GM23248 (cell line): ENCODE measurements around the gene CHN1.

Experiments used
- EZH2 ChIP-seq: fragments of 200-600 bp; sonication (generic); IDR thresholded peaks from 2 replicates; pipeline ENCODE4 v1.6.1; 2018; ENCODE audit warnings: antibody characterized with exemption, mild to moderate bottlenecking; ENCODE audit not compliant: insufficient read depth, poor library complexity, severe bottlenecking
- EZH2phosphoT487 ChIP-seq: fragments of 200-600 bp; sonication (generic); IDR thresholded peaks from 2 replicates; pipeline ENCODE4 v1.6.1; 2018; ENCODE audit warnings: antibody characterized with exemption, moderate library complexity, mild to moderate bottlenecking, low read depth; ENCODE audit not compliant: insufficient read depth

- TF ChIP-seq EZH2 = no peak
- no peak for TF ChIP-seq EZH2phosphoT487
These were observed 217.5 kb downstream of the CHN1 start for GRCh38 chr2:174787487-174788205.
